GM12878 (cell line): ENCODE data around the gene NDUFB7. TPM values are rescaled to one million over a fixed set of nuclear protein-coding genes. Genes with fewer than 3 reads are reported as not detected.

Experiments used
- BMI1 ChIP-seq: fragments of 450-650 bp; IDR thresholded peaks from 2 replicates; pipeline ENCODE4 v1.6.1; 2016; ENCODE audit warnings: mild to moderate bottlenecking, moderate library complexity, borderline replicate concordance
- CBX3 ChIP-seq: fragments of 200-600 bp; sonication (generic); IDR thresholded peaks from 2 replicates; pipeline ENCODE4 v1.6.1; 2016; ENCODE audit warnings: low read depth, borderline replicate concordance
- CHD4 ChIP-seq: fragments of 200-600 bp; sonication (generic); IDR thresholded peaks from 2 replicates; pipeline ENCODE4 v1.6.1; 2016; ENCODE audit warnings: mild to moderate bottlenecking
- EED ChIP-seq: sonication (generic); IDR thresholded peaks from 2 replicates; pipeline ENCODE4 v1.6.1; 2016; ENCODE audit warnings: antibody characterized with exemption, low read depth
- ELK1 ChIP-seq: IDR thresholded peaks from 2 replicates; pipeline ENCODE4 v1.6.1; 2012; ENCODE audit warnings: low read depth, low read length, improper control_type of control experiment
- GATAD2B ChIP-seq: fragments of 450-650 bp; conservative IDR thresholded peaks from 2 replicates; pipeline ENCODE4 v1.6.1; 2017; ENCODE audit warnings: low read depth, mild to moderate bottlenecking, moderate library complexity
- JUNB ChIP-seq: IDR thresholded peaks from 2 replicates; pipeline ENCODE4 v1.6.1; 2016; ENCODE audit warnings: antibody characterized with exemption, mild to moderate bottlenecking
- KDM1A ChIP-seq: fragments of 200-600 bp; sonication (generic); IDR thresholded peaks from 2 replicates; pipeline ENCODE4 v1.6.1; 2016; ENCODE audit warnings: borderline replicate concordance
- MEF2B ChIP-seq: fragments of 450-650 bp; IDR thresholded peaks from 2 replicates; pipeline ENCODE4 v1.6.1; 2018; ENCODE audit warnings: mild to moderate bottlenecking, moderate library complexity; ENCODE audit not compliant: partially characterized antibody, poor library complexity, severe bottlenecking
- NFIC ChIP-seq: IDR thresholded peaks from 2 replicates; pipeline ENCODE4 v1.6.1; 2012; ENCODE audit warnings: low read depth, mild to moderate bottlenecking, inconsistent platforms, low read length, moderate library complexity
- NR2C2 ChIP-seq: IDR thresholded peaks from 2 replicates; pipeline ENCODE4 v1.6.1; 2011; ENCODE audit warnings: borderline replicate concordance, low read depth; ENCODE audit not compliant: control insufficient read depth, insufficient read length
- PML ChIP-seq: IDR thresholded peaks from 2 replicates; pipeline ENCODE4 v1.6.1; 2012; ENCODE audit warnings: low read length, inconsistent platforms
- SMARCA5 ChIP-seq: fragments of 450-650 bp; IDR thresholded peaks from 2 replicates; pipeline ENCODE4 v1.6.1; 2017; ENCODE audit warnings: mild to moderate bottlenecking
- SMC3 ChIP-seq: IDR thresholded peaks from 2 replicates; pipeline ENCODE4 v1.6.1; 2011; ENCODE audit warnings: low read length, improper control_type of control experiment, borderline replicate concordance
- YBX1 ChIP-seq: fragments of 450-650 bp; IDR thresholded peaks from 2 replicates; pipeline ENCODE4 v1.6.1; 2016; ENCODE audit warnings: antibody characterized with exemption
- polyA plus RNA-seq, 11 experiments: library from polyadenylated mRNA; depleted of rRNA in 4 of 11; unstranded in 6 of 11; stranded (reverse) in 5 of 11; fragments of >200 nt; fragmentation: Nextera tagmentation in 4 of 11; fragmentation: Illumina TruSeq in 1 of 11; extraction: Ambion mirVana in 4 of 11; extraction: Trizol in 1 of 11; gene quantifications; 1 replicate in 1 of 11; 2 replicates in 10 of 11; pipeline versions ENCODE4 v1.2.1 to v1.2.3, GENCODE V29; 2011 to 2016; ENCODE audit warnings: inconsistent platforms in 2 of 11, missing spikeins in 2 of 11, low read depth in 1 of 11
- total RNA-seq, 4 experiments: library from RNA; depleted of rRNA in 3 of 4; stranded (reverse); fragments of >200 nt in 3 of 4; fragmentation: Illumina TruSeq in 1 of 4; extraction: Trizol in 1 of 4; gene quantifications; 2 replicates each; pipeline versions ENCODE4 v1.2.1 to v1.2.3, GENCODE V29; 2013 to 2021
- TF ChIP-seq, protein P1 (sequence below): IDR thresholded peaks from 2 replicates; pipeline ENCODE4 v1.6.1; 2011; ENCODE audit warnings: borderline replicate concordance, low read depth, mild to moderate bottlenecking, moderate library complexity, low read length; ENCODE audit not compliant: insufficient read depth, poor library complexity, severe bottlenecking
- TF ChIP-seq, protein P2 (sequence below): fragments of 450-650 bp; IDR thresholded peaks from 2 replicates; pipeline ENCODE4 v1.6.1; 2017; ENCODE audit warnings: mild to moderate bottlenecking, moderate library complexity
- TF ChIP-seq, protein P3 (sequence below): IDR thresholded peaks from 2 replicates; pipeline ENCODE4 v1.6.1; 2011; ENCODE audit warnings: borderline replicate concordance, low read depth, mild to moderate bottlenecking, moderate library complexity, mixed read lengths, low read length; ENCODE audit not compliant: insufficient read depth; ENCODE audit errors: extremely low read length
- TF ChIP-seq, protein P4 (sequence below): fragments of 450-650 bp; IDR thresholded peaks from 2 replicates; pipeline ENCODE4 v1.6.1; 2014; ENCODE audit warnings: mild to moderate bottlenecking
- TF ChIP-seq, protein P5 (sequence below): fragments of 450-650 bp; IDR thresholded peaks from 2 replicates; pipeline ENCODE4 v1.6.1; 2017; ENCODE audit warnings: mild to moderate bottlenecking, low read depth, inconsistent platforms; ENCODE audit not compliant: poor library complexity, severe bottlenecking

The NDUFB7 gene
- total and polyA plus RNA-seq, 10 of the 15 experiments (the other 5 are each of a cell fraction or from before 2014, with no cell fraction given) = 14.6 to 480 (median 182) TPM

DNA sequence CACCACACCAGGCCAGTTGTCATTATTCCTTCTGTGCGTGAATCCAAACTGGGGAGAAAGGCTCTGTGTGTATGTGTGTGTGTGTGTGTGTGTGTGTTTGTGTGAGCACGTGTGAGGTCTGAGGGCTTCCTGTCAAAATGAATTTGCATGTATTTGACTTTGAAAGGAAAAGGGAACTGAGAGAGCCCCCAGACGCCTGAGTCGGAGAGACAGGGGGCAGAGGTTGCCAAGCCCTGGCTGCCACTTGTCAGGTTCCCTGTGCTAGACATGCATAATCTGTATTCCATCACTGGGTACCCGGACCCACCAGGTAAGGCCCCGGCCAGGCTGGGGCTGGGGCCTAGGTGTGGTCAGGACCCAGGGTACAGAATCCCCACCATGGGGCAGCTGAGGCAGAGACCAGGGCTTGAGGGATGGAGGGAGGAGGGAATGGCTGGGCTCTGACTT lies 11.1 kb upstream of the NDUFB7 start, which contains the start of gene CLEC17A (continued):
- TF ChIP-seq, protein P1, sequence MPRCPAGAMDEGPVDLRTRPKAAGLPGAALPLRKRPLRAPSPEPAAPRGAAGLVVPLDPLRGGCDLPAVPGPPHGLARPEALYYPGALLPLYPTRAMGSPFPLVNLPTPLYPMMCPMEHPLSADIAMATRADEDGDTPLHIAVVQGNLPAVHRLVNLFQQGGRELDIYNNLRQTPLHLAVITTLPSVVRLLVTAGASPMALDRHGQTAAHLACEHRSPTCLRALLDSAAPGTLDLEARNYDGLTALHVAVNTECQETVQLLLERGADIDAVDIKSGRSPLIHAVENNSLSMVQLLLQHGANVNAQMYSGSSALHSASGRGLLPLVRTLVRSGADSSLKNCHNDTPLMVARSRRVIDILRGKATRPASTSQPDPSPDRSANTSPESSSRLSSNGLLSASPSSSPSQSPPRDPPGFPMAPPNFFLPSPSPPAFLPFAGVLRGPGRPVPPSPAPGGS = peak; percentile 66
- peak; percentile 77 for TF ChIP-seq MEF2B
- no peak for TF ChIP-seq ELK1
- TF ChIP-seq CBX3 = no peak
- TF ChIP-seq, protein P2, sequence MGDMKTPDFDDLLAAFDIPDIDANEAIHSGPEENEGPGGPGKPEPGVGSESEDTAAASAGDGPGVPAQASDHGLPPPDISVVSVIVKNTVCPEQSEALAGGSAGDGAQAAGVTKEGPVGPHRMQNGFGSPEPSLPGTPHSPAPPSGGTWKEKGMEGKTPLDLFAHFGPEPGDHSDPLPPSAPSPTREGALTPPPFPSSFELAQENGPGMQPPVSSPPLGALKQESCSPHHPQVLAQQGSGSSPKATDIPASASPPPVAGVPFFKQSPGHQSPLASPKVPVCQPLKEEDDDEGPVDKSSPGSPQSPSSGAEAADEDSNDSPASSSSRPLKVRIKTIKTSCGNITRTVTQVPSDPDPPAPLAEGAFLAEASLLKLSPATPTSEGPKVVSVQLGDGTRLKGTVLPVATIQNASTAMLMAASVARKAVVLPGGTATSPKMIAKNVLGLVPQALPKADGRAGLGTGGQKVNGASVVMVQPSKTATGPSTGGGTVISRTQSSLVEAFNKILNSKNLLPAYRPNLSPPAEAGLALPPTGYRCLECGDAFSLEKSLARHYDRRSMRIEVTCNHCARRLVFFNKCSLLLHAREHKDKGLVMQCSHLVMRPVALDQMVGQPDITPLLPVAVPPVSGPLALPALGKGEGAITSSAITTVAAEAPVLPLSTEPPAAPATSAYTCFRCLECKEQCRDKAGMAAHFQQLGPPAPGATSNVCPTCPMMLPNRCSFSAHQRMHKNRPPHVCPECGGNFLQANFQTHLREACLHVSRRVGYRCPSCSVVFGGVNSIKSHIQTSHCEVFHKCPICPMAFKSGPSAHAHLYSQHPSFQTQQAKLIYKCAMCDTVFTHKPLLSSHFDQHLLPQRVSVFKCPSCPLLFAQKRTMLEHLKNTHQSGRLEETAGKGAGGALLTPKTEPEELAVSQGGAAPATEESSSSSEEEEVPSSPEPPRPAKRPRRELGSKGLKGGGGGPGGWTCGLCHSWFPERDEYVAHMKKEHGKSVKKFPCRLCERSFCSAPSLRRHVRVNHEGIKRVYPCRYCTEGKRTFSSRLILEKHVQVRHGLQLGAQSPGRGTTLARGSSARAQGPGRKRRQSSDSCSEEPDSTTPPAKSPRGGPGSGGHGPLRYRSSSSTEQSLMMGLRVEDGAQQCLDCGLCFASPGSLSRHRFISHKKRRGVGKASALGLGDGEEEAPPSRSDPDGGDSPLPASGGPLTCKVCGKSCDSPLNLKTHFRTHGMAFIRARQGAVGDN = peak; percentile 89
- TF ChIP-seq NFIC = peak; percentile 55; the same call in 1 of the 2 replicates
- TF ChIP-seq JUNB = no peak; the same call in 1 of the 2 replicates
- TF ChIP-seq YBX1 = no peak
- TF ChIP-seq, protein P3, sequence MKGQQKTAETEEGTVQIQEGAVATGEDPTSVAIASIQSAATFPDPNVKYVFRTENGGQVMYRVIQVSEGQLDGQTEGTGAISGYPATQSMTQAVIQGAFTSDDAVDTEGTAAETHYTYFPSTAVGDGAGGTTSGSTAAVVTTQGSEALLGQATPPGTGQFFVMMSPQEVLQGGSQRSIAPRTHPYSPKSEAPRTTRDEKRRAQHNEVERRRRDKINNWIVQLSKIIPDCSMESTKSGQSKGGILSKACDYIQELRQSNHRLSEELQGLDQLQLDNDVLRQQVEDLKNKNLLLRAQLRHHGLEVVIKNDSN = no peak
- no peak for TF ChIP-seq NR2C2
- no peak for TF ChIP-seq KDM1A
- peak; percentile 68; the same call in 1 of the 2 replicates for TF ChIP-seq BMI1
- no peak for TF ChIP-seq CHD4
- TF ChIP-seq GATAD2B = peak; percentile 86
- peak; percentile 86; the same call in 1 of the 2 replicates for TF ChIP-seq SMARCA5
- TF ChIP-seq, protein P4, sequence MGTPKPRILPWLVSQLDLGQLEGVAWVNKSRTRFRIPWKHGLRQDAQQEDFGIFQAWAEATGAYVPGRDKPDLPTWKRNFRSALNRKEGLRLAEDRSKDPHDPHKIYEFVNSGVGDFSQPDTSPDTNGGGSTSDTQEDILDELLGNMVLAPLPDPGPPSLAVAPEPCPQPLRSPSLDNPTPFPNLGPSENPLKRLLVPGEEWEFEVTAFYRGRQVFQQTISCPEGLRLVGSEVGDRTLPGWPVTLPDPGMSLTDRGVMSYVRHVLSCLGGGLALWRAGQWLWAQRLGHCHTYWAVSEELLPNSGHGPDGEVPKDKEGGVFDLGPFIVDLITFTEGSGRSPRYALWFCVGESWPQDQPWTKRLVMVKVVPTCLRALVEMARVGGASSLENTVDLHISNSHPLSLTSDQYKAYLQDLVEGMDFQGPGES = no peak
- peak; percentile 95; the same call in 1 of the 2 replicates for TF ChIP-seq PML
- no peak for TF ChIP-seq SMC3
- TF ChIP-seq EED = peak; percentile 70; the same call in 1 of the 2 replicates
- TF ChIP-seq, protein P5, sequence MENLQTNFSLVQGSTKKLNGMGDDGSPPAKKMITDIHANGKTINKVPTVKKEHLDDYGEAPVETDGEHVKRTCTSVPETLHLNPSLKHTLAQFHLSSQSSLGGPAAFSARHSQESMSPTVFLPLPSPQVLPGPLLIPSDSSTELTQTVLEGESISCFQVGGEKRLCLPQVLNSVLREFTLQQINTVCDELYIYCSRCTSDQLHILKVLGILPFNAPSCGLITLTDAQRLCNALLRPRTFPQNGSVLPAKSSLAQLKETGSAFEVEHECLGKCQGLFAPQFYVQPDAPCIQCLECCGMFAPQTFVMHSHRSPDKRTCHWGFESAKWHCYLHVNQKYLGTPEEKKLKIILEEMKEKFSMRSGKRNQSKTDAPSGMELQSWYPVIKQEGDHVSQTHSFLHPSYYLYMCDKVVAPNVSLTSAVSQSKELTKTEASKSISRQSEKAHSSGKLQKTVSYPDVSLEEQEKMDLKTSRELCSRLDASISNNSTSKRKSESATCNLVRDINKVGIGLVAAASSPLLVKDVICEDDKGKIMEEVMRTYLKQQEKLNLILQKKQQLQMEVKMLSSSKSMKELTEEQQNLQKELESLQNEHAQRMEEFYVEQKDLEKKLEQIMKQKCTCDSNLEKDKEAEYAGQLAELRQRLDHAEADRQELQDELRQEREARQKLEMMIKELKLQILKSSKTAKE = peak; percentile 97
